H1 (cell line): Measurements from ENCODE around the gene SLC1A7. TPM values are rescaled to one million over a fixed set of nuclear protein-coding genes. Genes with fewer than 3 reads are reported as not detected.

Experiments used
- CTCF ChIA-PET: fragments of 300-600 bp; sonication (Branson Sonifier 250); formaldehyde crosslinking; loops from one replicate; lab custom pipeline; 2021; ENCODE audit not compliant: partially characterized antibody; lab: Charles Lee
- POLR2A ChIA-PET: fragments of 300-600 bp; sonication (Branson Sonifier 250); formaldehyde crosslinking; loops from one replicate; lab custom pipeline; 2021; ENCODE audit warnings: inconsistent platforms; ENCODE audit not compliant: partially characterized antibody; lab: Charles Lee
- DNase-seq, 2 experiments: peaks; one replicate each; pipeline versions ENCODE4 v3.0.0 to v3.0.0-alpha.2; 2010 to 2022; ENCODE audit warnings: low spot score in 2 of 2, low read depth in 1 of 2, mixed read lengths in 1 of 2
- FAIRE-seq: peaks from 2 replicates; lab custom pipeline; 2011; peaks lifted over from hg19 to GRCh38; lab: Jason Lieb, UNC
- H2AFZ ChIP-seq: 2 replicates; pipeline ENCODE4 v1.8.1; 2012; ENCODE audit warnings: low read length, inconsistent platforms
- H2AK5ac ChIP-seq: 2 replicates; pipeline ENCODE4 v1.6.1; 2013; ENCODE audit warnings: low read depth, low read length
- H2BK120ac ChIP-seq: replicated peaks from 2 replicates; pipeline ENCODE3; 2013; ENCODE audit warnings: low read depth, low read length, inconsistent platforms
- H2BK12ac ChIP-seq: 2 replicates; pipeline ENCODE4 v1.6.1; 2013; ENCODE audit warnings: low read depth, low read length
- H2BK15ac ChIP-seq: 2 replicates; pipeline ENCODE4 v1.6.1; 2013; ENCODE audit warnings: low read length
- H2BK20ac ChIP-seq: 2 replicates; pipeline ENCODE4 v1.6.1; 2013; ENCODE audit warnings: low read length
- H2BK5ac ChIP-seq: 2 replicates; pipeline ENCODE4 v1.6.1; 2013; ENCODE audit warnings: low read depth, low read length
- H3K14ac ChIP-seq: 2 replicates; pipeline ENCODE4 v1.6.1; 2013; ENCODE audit warnings: inconsistent platforms; ENCODE audit not compliant: insufficient read length
- H3K18ac ChIP-seq: 2 replicates; pipeline ENCODE4 v1.6.1; 2013; ENCODE audit warnings: low read length; ENCODE audit errors: extremely low read depth
- H3K23ac ChIP-seq: 2 replicates; pipeline ENCODE4 v1.6.1; 2013; ENCODE audit warnings: inconsistent platforms; ENCODE audit not compliant: insufficient read length
- H3K23me2 ChIP-seq: 2 replicates; pipeline ENCODE4 v1.6.1; 2013; ENCODE audit warnings: low read depth, low read length
- H3K27ac ChIP-seq: 2 replicates; pipeline ENCODE4 v1.6.1; 2011; ENCODE audit warnings: low read depth, low read length, inconsistent platforms
- H3K27me3 ChIP-seq, 4 experiments: replicated peaks in 1 of 4; 1 replicate in 1 of 4; 2 replicates in 3 of 4; pipeline versions ENCODE4 v1.6.1 to v1.8.1; 2011 to 2013; ENCODE audit warnings: low read length in 3 of 4, mild to moderate bottlenecking in 3 of 4, inconsistent platforms in 2 of 4, mixed read lengths in 2 of 4, moderate library complexity in 1 of 4; ENCODE audit not compliant: control insufficient read depth in 3 of 4, insufficient read depth in 3 of 4; ENCODE audit errors: extremely low read depth in 1 of 4
- H3K36me3 ChIP-seq, 4 experiments: 2 replicates each; pipeline versions ENCODE4 v1.6.1 to v1.8.1; 2011 to 2013; ENCODE audit warnings: mild to moderate bottlenecking in 4 of 4, low read length in 3 of 4, moderate library complexity in 2 of 4, control low read depth in 1 of 4, inconsistent platforms in 1 of 4; ENCODE audit not compliant: insufficient read depth in 4 of 4, control insufficient read depth in 2 of 4
- H3K4ac ChIP-seq: replicated peaks from 2 replicates; pipeline ENCODE3; 2013; ENCODE audit warnings: low read length, low read depth, mixed read lengths, inconsistent platforms; ENCODE audit not compliant: insufficient read length
- H3K4me1 ChIP-seq, 4 experiments: replicated peaks in 1 of 4; 1 replicate in 1 of 4; 2 replicates in 3 of 4; pipeline versions ENCODE4 v1.6.1 to v1.8.1; 2011 to 2013; ENCODE audit warnings: low read length in 3 of 4, inconsistent platforms in 2 of 4, mixed read lengths in 1 of 4; ENCODE audit not compliant: insufficient read depth in 4 of 4, control insufficient read depth in 3 of 4
- H3K4me2 ChIP-seq, 2 experiments: 2 replicates each; pipeline versions ENCODE4 v1.6.1 to v1.8.1; 2011 to 2013; ENCODE audit warnings: low read depth in 2 of 2, low read length in 2 of 2, control low read depth in 1 of 2, inconsistent platforms in 1 of 2, mild to moderate bottlenecking in 1 of 2; ENCODE audit not compliant: insufficient read depth in 1 of 2
- H3K4me3 ChIP-seq, 4 experiments: fragments of 200-600, 300-600 bp in 1 of 4; sonication (generic), shearing (Covaris generic), sonication (Bioruptor Twin) in 1 of 4; 2 replicates each; pipeline versions ENCODE4 v1.5.1 to v1.8.1; 2011 to 2016; ENCODE audit warnings: low read length in 4 of 4, low read depth in 3 of 4, control low read depth in 2 of 4, inconsistent platforms in 2 of 4, mild to moderate bottlenecking in 2 of 4, mixed read lengths in 1 of 4, moderate library complexity in 1 of 4; ENCODE audit not compliant: insufficient read depth in 2 of 4; ENCODE audit errors: extremely low read depth in 1 of 4
- H3K56ac ChIP-seq: replicated peaks from 2 replicates; pipeline ENCODE3; 2013; ENCODE audit warnings: low read depth, mild to moderate bottlenecking, mixed read lengths, low read length, inconsistent platforms; ENCODE audit not compliant: insufficient read length
- H3K79me1 ChIP-seq: 2 replicates; pipeline ENCODE4 v1.6.1; 2013; ENCODE audit warnings: low read depth, low read length, control low read depth
- H3K79me2 ChIP-seq, 2 experiments: 2 replicates each; pipeline versions ENCODE4 v1.6.1 to v1.8.1; 2012 to 2013; ENCODE audit warnings: low read length in 2 of 2, mild to moderate bottlenecking in 2 of 2, inconsistent platforms in 1 of 2; ENCODE audit not compliant: insufficient read depth in 2 of 2, control insufficient read depth in 1 of 2
- H3K9ac ChIP-seq, 4 experiments: replicated peaks in 1 of 4; 1 replicate in 1 of 4; 2 replicates in 3 of 4; pipeline versions ENCODE4 v1.6.1 to v1.8.1; 2011 to 2013; ENCODE audit warnings: low read depth in 3 of 4, low read length in 3 of 4, control low read depth in 2 of 4, mild to moderate bottlenecking in 2 of 4, moderate library complexity in 2 of 4, inconsistent platforms in 1 of 4; ENCODE audit errors: extremely low read depth in 1 of 4
- H3K9me3 ChIP-seq, 2 experiments: 2 replicates each; pipeline versions ENCODE4 v1.6.1 to v1.8.1; 2012 to 2013; ENCODE audit warnings: mild to moderate bottlenecking in 2 of 2, moderate library complexity in 2 of 2, control low read depth in 1 of 2, inconsistent platforms in 1 of 2, low read depth in 1 of 2, low read length in 1 of 2, mixed read lengths in 1 of 2; ENCODE audit not compliant: insufficient read depth in 2 of 2
- H4K20me1 ChIP-seq, 2 experiments: replicated peaks in 1 of 2; 2 replicates each; pipeline versions ENCODE3 to v1.8.1; 2011 to 2013; ENCODE audit warnings: inconsistent platforms in 2 of 2, low read length in 2 of 2, mild to moderate bottlenecking in 1 of 2; ENCODE audit not compliant: insufficient read depth in 2 of 2, control insufficient read depth in 1 of 2
- H4K5ac ChIP-seq: 2 replicates; pipeline ENCODE4 v1.6.1; 2013; ENCODE audit warnings: low read length, low read depth, mixed read lengths, inconsistent platforms; ENCODE audit not compliant: insufficient read length
- H4K8ac ChIP-seq: 2 replicates; pipeline ENCODE4 v1.8.0; 2013; ENCODE audit warnings: mild to moderate bottlenecking, moderate library complexity, low read length, inconsistent platforms; ENCODE audit not compliant: insufficient read depth; ENCODE audit errors: extremely low read depth
- H4K91ac ChIP-seq: replicated peaks from 2 replicates; pipeline ENCODE3; 2013; ENCODE audit warnings: low read length, mixed read lengths, inconsistent platforms; ENCODE audit not compliant: insufficient read length
- EZH2 ChIP-seq: fragments of 200-600 bp; sonication (generic); IDR thresholded peaks from 2 replicates; pipeline ENCODE4 v1.7.1; 2012; ENCODE audit warnings: low read depth, mild to moderate bottlenecking, moderate library complexity, low read length, inconsistent platforms; ENCODE audit not compliant: severe bottlenecking
- SIRT6 ChIP-seq: IDR thresholded peaks from one replicate; pipeline ENCODE4 v1.7.1; 2012; ENCODE audit warnings: low read length, inconsistent platforms
- WGBS, 2 experiments: shearing (Covaris generic) in 1 of 2; methylation state at CpG; one replicate each; pipeline versions ENCODE4 v1.1.6 to v1.1.7; 2013 to 2015; ENCODE audit warnings: low lambda C conversion rate in 2 of 2, mixed read lengths in 2 of 2, inconsistent platforms in 1 of 2, low coverage in 1 of 2, missing lambda C conversion rate in 1 of 2; ENCODE audit not compliant: insufficient replicate concordance in 2 of 2, insufficient coverage in 1 of 2, insufficient read length in 1 of 2; ENCODE audit errors: extremely low coverage in 1 of 2, missing lambda C conversion rate in 1 of 2; 5-methylcytosine and 5-hydroxymethylcytosine counted together
- polyA plus RNA-seq, 7 experiments: library from polyadenylated mRNA; depleted of rRNA in 3 of 7; stranded (reverse) in 5 of 7; unstranded in 2 of 7; fragments of >200 nt in 5 of 7; fragments of 200-250 nt in 2 of 7; gene quantifications; 1 replicate in 5 of 7; 2 replicates in 1 of 7; 4 replicates in 1 of 7; pipeline versions ENCODE4 v1.2.1 to v1.2.3, GENCODE V29; 2011 to 2013; ENCODE audit warnings: missing spikeins in 2 of 7, mixed read lengths in 2 of 7
- total RNA-seq: library from RNA; stranded (reverse); fragmentation: NEBNext Ultra II Directional; extraction: Animal tissue kit (Norgen Biotek cat#: 25700); gene quantifications from 2 replicates; pipeline ENCODE4 v1.2.1, GENCODE V29; 2021

SLC1A7 gene
- total and polyA plus RNA-seq, 2 of the 8 experiments (the other 6 are each of a cell fraction or from before 2014, with no cell fraction given), result not detected

DNA sequence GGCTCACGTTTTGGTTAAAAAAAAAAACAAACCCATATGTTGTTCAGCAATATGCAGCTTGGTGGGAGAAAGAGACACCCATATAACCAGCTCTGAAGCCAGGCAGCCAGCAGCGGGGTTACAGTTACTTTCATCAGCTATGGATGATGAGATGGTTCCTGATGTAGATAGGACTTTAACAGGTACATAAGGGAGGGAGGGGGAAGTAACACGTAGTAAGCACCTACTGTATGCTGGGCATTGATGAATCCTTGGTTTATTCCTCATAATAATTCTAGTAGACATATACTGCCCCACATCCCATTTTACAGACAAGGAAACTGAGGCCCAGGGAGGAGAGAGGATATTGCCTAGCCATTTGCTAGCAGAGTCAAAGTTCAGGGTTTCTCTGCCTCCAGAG, 2.0 kb downstream of the SLC1A7 start:
- no peak overlapping the region for H3K27ac ChIP-seq
- no peak overlapping the region for H2BK15ac ChIP-seq
- no peak overlapping the region for H3K56ac ChIP-seq
- H2BK12ac ChIP-seq, result no peak overlapping the region
- TF ChIP-seq SIRT6 (no peak), EZH2 (no peak)
- TF ChIP-seq, all 59 proteins: peak for 0
- FAIRE-seq (no peak), DNase-seq (no peak)
- Histone ChIP-seq H3K9ac (no peak overlapping the region), H4K91ac (no peak overlapping the region), H2BK120ac (no peak overlapping the region), H2AK5ac (no peak overlapping the region), H3K23me2 (no peaks in the 10 kb centered on the region), H3K4me1 (no peaks in the 10 kb centered on the region), H3K4me2 (no peak overlapping the region), H3K4ac (no peak overlapping the region), H4K8ac (no peak overlapping the region), H3K14ac (no peak overlapping the region), H3K36me3 (no peaks in the 10 kb centered on the region), H4K20me1 (no peaks in the 10 kb centered on the region), H2AFZ (no peak overlapping the region), H4K5ac (no peak overlapping the region), H3K23ac (no peak overlapping the region), H3K9me3 (peaks cover 5 to 9% of the 10 kb centered on the region in 2 experiments; a peak in 3 of 4 replicates), H2BK5ac (no peak overlapping the region), H3K79me2 (no peaks in the 10 kb centered on the region), H2BK20ac (no peak overlapping the region), H3K18ac (no peak overlapping the region), H3K4me3 (no peak overlapping the region), H3K79me1 (no peaks in the 10 kb centered on the region), H3K27me3 (no peaks in the 10 kb centered on the region)
- ChIA-PET CTCF (interaction anchor here (1.5 to 1.7 kb wide), 2 partner anchors 12 to 26 kb away, joined by 3 read pairs; no protein-coding TSS in a partner anchor), POLR2A (no interaction called here)
- 86% methylated on average over 3 of the region's 3 CpGs; no CpG with 5 or more reads in 1 of the 2 experiments for WGBS, 2 experiments
